ENCODE measurements around the gene SERPINA9.
A peak's percentile ranks its signal among the peaks of the same experiment; 100 is the strongest.
"Not testable (repeated sequence)": the region's sequence is repeated elsewhere in the genome, so short reads cannot be mapped to it uniquely, and the experiment has no call there.

The SERPINA9 gene

GRCh38 chr14:94427016-94427613, 48.9 kb downstream of the SERPINA9 start:
- DNase-seq, result no peak

GRCh38 chr14:94426526-94426925, 49.5 kb downstream of the SERPINA9 start:
- DNase-seq, result no peak

- no peak for DNase-seq
Observed at GRCh38 chr14:94424371-94424770, 51.6 kb downstream of the SERPINA9 start.

GRCh38 chr14:94423453-94424056, 52.4 kb downstream of the SERPINA9 start:
- DNase-seq, result peak in 38 of 56 donors; percentile 3 to 80 (median 18)

- DNase-seq, result no peak
Observed at GRCh38 chr14:94421316-94421715, 54.7 kb downstream of the SERPINA9 start.

GRCh38 chr14:94417497-94418205, 58.3 kb downstream of the SERPINA9 start:
- DNase-seq, result not testable (repeated sequence)

Data from amygdala (tissue), 56 donors.